DMS114 treated with DMSO at 0.1 percent for 48 hours (cell line): ENCODE data around the gene HMGN4.

ENCODE experiments used
- DNase-seq: peaks from one replicate; lab custom pipeline; 2025; ENCODE audit not compliant: unreplicated experiment; lab: John Stamatoyannopoulos, UW

The HMGN4 gene

DNA sequence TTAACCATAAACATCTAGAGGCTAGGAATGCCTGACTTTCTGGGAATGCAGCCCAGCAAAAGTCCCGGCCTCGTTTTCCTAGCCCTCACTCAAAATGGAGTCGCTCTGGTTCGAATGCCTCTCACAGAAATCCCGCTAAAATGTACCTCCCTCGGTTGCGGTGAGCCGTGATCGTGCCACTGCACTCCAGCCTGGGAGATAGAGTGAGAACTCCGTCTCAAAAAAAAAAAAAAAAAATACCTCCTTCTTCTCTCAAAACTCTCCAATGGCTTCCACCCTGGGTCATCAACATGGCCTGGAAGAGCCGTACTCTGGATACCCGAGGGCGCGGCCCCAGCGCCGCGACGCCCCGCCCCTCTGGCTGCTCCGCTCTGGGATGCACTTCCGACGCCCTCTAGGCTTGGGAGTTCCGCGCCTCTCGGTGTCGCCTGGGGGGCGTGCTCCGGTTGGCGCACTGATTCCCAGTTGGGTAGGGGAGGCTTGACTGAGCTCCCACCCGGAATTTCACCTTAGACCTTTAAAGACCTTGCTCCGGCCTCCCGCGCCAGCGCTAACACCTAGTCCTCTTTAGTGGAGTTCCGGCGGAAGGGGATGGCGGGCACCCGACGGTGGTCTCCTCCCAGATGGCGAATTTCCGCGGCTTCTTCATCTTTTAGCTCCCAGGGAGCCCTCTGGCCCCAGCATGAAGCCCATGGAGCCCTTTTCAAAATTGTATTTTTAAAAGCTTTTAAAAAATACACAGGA, 12.3 kb downstream of the HMGN4 start:
- peak; percentile 81 for DNase-seq

GRCh38 chr6:26552205-26552604, 14.0 kb downstream of the HMGN4 start:
- no peak for DNase-seq

DNA sequence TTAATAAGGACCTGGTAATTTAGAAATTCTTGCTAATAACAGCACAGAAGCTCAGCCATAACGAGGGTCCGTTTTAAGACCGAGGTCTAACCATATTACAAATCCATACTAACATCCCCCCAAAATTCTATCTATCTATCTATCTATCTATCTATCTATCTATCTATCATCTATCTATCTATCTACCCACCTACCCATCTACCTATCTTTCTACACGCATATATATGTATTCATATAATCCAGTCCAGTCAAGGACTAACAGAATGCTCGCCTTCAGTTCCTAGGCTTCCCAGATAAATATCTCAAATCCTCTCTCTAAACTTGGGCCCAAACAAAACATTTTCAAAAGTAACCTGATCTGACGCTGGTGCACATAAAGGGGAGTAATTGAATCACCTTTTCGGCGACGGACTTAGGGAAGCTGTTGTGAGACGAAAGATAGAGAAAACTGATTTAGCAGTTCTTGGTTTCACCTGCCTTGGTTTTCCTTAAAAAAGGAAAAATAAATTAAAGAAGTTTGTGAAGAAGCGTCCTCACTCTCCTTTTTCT, 14.5 kb downstream of the HMGN4 start:
- DNase-seq: no peak

GRCh38 chr6:26553264-26553634, 15.1 kb downstream of the HMGN4 start:
- DNase-seq: peak; percentile 85

- peak; percentile 92 for DNase-seq
Measured at GRCh38 chr6:26553635-26554446, 15.7 kb downstream of the HMGN4 start.

- DNase-seq: no peak
Measured at GRCh38 chr6:26554447-26554696, 16.2 kb downstream of the HMGN4 start.

GRCh38 chr6:26554697-26555504, 16.7 kb downstream of the HMGN4 start:
- peak; percentile 73 for DNase-seq

- no peak for DNase-seq
Measured at GRCh38 chr6:26555505-26556262, 17.5 kb downstream of the HMGN4 start.

- DNase-seq: peak; percentile 89
Measured at GRCh38 chr6:26556263-26557070, 18.3 kb downstream of the HMGN4 start.

GRCh38 chr6:26561533-26562466, 23.6 kb downstream of the HMGN4 start:
- no peak for DNase-seq

DNA sequence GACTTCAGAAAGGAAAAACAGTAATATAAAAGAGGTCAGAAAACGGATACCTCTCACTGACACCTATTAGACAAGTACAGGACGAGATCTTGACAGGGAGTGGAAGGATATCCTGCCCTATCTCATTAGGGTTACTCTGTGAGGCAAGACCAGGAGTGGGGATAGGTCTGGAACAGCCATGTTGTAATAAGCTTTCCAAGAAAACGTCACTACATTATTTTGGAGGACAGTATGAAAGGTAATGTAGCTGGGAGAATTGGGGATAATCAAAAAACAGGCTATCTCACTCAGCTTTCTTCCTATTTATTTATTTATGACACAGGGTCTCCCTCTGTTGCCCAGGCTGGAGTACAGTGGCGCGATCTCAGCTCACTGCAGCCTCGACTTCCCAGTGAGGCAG, 25.3 kb downstream of the HMGN4 start:
- DNase-seq: no peak

DNA sequence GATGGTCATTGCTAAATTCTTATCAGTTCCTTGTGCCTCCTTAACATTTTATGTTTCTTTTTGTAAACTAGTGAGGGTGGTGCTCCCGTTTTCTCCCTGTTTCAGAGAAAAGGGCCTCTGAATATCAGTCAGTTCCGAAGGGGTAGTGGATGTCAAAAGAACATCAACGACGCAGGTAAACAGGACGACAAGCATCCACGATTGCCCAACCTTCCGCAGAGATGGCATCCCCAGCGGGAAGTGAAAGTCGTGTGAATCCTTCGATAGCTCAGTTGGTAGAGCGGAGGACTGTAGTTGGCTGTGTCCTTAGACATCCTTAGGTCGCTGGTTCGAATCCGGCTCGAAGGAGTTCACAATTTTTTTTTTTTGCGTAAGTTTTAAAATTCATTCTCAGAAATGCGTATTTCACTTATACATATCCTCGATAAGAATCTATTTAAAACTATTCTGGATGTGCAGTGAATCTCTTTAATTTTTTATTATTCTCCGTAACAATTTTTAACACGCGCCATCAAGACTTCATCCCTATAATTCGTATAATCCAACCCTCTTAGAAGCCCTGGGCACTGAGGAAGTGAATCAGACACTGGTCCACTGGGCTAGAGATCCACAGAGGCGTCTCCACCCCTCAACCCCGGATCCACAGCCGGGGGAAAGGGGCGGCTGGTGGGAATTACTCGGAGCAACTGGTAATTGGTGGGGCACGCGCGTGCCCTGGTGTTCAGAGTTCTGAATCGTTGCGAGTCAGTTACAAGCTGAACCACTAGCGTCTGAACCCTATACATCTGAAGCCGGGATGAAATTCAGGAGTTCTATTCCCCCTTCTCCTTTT, 30.7 kb downstream of the HMGN4 start:
- DNase-seq: peak; percentile 91

GRCh38 chr6:26569433-26569764, 31.2 kb downstream of the HMGN4 start:
- no peak for DNase-seq

DNA sequence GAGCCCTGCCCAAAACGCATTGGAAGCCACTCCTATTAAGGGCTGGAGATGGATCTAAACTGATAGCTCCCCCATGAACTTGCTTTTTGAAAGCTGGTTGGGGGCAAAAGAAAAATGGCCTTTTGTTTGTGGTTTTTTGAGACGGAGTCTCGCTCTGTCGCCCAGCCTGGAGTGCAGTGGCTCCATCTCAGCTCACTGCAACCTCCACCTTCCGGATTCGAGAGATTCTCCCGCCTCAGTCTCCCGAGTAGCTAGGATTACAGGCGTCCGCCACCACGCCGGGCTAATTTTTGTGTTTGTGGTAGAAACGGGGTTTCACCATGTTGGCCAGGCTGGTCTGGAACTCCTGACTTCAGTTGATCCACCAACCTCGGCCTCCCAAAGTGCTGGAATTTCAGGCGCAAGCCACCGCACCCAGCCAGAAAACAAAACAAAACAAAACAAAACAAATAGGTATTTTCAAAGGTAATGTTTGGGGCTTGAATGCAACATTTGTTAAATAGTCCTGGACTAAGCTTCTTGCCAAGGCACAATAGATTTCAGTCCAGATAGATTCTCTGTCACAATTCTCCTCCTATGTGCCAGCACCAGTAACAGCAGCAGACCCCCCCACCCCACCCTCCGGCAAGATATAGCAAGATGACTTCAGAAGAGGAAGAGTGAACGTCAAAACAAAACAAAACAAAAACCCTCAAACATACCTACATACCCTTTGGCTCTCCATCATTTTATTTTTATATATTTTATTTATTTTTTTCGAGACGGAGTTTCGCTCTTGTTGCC, 32.1 kb downstream of the HMGN4 start:
- DNase-seq: peak; percentile 53

- DNase-seq: peak; percentile 94
Measured at GRCh38 chr6:26571592-26572296, 33.6 kb downstream of the HMGN4 start.

- DNase-seq: no peak
Measured at GRCh38 chr6:26575494-26575939, 37.4 kb downstream of the HMGN4 start.

- no peak for DNase-seq
Measured at GRCh38 chr6:26576407-26576843, 38.3 kb downstream of the HMGN4 start.
